GM18907 (cell line): ENCODE results near the gene MARCHF10.

Experiments
- ATAC-seq: cut with Tn5 transposase; IDR thresholded peaks from one replicate; pipeline ENCODE4 v1.9.1; 2021; ENCODE audit warnings: mild to moderate bottlenecking, moderate library complexity; ENCODE audit not compliant: unreplicated experiment

The MARCHF10 gene

DNA sequence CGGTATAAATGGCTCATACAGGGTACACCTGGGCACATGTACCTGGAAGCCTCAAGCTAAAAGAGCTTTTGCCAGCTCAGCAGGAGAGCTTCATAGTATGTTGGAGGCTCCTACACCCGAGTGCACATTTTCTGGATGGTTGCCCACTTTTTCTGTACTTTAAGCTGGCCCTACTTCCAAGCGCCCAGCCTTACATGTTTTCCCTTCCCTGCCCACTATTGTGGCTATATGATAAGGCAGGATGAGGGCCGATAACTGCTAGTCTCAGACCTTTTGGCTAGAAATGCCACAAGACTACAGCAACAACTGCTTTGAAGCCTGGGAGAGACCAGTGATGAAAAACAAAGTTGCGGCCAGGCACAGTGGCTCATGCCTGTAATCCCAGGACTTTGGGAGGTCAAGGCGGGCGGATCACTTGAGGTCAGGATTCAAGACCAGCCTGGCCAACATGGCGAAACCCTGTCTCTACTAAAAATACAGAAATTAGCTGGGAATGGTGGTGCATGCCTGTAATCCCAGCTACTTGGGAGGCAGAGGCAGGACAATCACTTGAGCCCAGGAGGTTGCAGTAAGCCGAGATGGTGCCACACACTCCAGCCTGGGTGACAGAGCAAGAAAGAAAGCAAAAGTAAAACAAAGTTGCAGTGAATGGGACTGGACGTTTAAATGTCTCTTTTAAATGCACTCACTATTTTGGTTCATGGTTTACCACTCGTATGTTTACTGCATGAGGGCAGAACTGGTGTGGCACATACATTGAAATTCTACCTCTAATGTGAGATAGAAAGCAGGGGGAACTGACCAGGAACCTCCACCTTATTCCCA is 14.2 kb upstream of the MARCHF10 start:
- ATAC-seq = no peak

DNA sequence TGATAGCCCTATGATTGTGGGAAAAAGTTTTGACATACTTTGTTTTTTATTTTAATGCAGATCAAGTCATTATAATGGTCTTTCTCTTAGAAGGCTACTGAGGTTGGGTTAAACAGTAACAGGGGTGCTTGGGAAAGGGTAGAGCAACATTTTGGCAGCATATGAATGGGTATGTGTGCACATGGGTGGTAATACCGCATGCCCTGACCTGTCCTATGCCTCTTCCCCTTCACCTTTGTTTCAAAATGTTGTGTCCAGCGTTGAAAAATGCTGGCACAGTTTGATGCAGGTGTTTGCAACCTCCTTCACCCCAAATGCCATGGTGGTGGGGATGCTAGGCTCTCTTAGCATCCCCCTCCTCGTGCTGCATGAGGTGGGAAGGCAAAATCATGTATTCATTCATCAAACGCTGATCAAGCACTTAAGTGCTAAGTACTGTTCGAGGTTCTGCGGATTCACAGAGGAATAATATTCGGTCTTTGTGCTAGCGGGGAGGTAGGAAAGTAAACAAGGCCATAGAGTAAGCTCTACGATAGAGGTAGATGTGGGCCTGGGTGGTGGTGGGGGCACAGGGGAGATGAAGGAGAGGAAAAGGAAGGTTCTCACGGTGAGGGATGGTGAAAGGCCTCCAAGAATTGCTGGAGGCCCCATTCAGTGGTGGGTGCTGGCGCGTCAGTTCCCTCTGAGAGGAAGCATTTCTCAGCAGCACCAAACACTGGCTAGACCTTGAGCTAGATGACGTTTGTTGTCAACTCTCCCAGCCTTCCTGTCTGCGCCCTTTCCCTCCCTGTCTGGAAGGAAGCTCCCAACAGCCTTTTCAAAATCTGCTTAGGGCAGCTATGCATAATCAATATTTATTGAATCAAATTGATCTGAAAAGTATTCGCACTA is 13.3 kb upstream of the MARCHF10 start:
- ATAC-seq = no peak

DNA sequence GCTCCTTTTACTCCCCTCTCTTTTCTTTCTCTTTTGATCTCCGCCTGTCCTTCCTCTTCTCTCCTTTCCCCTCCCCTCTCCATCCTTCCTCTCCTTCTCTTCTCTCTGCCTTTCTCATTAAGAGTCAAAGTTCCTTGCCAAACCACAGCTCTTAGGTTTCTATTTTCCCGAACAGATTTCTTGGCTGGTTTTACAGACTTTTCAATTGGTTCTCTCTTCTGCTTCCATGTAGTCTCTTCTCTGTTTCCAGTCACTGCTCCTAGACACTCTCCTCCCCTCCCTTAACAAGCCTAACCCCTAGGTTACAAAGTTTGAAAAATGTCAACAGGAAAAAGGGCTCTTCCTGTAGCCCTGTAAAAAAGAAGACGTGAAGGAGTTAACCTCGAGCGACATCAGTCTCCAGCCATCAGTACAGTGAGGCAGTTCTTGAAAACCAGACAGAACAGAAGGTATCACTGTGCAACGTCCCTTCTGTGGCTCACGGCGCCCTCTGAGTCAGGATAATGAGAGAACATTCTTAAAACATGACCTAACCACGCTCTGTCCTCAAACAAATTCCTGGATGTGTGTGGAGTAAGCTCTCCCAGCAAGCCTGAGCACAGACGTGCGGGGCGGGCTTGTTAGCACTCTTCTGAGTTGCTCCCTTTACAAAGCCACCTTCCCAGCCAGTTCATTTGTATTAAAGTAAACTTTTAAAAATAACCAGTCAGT is 11.6 kb upstream of the MARCHF10 start:
- ATAC-seq = no peak

DNA sequence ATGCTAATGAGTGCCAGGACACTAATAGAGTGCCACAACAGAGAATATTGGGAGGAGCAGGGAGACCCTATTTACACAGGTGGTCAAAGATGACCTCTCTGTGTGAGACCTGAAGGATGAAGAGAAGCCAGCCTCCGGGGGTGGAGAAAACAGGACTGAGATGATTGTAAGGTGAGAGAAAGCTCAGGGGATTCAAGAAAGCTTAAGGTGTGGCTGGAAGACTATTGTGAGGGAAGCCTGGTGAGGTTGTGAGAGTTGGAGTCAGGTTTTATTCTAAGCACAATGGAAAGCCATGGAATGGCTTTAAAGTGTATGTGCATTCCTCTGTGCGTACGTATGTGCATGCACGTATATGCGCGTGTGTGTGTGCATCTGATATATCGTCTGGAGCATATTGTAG is 10.4 kb upstream of the MARCHF10 start:
- no peak for ATAC-seq

DNA sequence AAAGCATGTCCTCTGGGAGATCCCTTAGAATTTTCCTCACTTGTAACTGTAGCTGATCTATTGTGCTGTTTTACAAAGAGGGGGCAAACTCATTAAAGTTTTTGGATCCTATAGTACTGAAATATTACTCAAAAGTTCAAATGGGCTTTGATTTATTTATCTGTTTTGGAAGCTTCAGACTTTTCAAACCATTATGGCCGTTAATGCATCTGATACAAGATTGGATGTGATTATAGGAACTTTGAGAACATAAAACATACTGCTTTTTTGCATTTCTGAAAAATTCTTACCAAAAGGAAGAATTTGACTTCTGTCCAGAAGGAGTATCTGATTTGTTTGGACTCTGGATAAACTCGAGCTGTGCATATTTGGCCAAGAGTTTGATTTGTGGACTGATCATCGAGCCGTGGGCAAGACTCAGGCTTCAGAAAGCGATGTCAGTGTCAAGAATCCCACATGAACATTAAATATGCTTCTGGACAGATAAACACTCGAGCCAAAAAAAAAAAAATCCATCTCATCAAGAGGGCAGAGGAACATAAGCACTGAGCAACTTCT is 8.2 kb upstream of the MARCHF10 start:
- ATAC-seq = no peak

DNA sequence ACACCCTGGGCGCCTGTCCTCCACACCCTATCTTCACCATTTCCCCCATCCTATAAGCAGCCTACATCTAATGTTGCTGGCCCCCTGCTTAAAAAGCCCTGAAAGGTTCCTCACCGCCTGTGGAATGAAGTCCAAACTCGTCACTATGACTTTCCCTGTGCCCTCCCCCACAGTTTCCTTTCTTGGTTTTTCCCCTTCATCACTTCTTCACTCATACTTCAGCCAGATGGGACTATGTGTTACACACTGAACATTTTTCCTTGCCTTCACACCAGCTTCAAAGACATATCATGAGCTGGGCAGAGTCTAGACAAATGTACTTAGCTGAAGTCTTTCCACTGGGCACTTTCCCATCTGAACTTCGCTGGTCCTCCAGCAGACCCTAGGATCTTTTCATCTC is 1.5 kb upstream of the MARCHF10 start:
- ATAC-seq = no peak

DNA sequence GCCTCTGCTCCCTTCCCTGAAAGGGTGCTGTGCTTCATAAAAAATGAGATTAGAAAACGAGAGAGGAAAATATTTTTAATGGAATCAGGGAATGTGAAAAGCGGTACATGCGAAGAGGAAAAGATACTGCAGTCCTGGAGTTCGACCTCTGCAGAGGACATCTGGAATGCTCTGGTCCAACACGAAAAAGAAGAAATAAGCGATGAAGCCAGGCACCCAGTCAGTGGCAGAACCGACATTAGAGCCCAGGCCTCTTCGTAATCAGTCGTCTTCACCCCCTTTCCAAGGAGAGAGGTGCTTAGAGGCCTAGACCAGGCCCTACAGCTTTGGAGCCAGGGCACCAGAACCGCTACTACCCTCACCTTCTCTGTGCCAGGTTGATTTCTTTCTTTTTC is 459 bp upstream of the MARCHF10 start:
- no peak for ATAC-seq

DNA sequence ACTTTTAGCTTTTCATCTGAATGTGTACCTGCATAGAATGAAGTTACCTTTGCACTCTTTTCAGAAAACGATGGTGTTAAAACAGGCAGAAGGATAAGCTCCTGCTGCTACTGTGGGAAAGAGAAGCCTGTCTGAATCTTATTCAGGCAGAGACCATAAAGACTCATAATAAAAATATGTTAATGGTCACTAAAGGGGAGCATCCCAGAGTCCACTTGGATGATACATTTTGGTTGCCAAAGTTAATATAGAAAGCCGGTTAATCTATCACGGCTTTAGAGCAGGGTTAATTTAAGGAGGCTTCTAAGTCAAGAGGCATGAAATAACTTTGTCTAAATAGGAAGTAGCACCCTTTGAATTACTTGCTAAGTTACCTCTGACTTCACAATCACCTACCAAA is 2.9 kb downstream of the MARCHF10 start:
- ATAC-seq = no peak

DNA sequence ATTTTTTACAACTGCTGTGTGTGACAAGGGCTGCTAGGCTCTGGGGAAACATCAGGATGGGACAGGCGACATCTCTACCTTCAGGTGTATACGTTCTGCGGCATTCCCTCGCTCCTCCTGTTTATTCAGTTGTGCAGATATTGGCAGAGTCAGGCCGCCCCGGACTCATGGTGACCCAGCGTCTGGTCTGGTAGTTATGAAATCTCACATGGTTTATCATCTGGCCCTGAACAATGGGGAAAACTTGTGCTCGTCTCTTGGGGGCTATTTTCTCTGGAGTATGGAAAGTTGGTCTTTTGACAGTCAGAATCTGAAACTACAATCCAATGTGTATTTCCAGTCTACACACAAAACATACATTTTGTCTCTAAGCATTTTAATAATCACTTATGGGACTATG is 3.3 kb downstream of the MARCHF10 start:
- ATAC-seq = no peak

DNA sequence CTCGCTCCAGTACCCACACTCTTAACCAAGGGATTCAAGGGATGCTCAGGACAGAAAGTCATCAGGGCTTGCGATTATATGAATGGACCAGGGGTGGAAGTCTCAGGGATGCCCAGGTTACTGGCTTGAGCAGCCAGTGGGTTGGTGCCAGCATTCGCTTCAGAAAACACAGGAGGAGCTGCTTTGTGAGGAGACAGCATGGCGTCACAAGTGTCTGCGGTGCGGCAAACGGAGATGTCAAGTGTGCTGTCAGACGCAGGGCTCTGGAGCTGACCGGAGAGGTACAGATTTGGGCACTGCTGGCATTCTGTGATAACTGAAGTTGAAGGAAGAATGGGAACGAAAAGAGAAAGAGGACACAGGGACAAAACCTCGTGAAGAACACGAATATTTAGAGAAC is 4.1 kb downstream of the MARCHF10 start:
- no peak for ATAC-seq

DNA sequence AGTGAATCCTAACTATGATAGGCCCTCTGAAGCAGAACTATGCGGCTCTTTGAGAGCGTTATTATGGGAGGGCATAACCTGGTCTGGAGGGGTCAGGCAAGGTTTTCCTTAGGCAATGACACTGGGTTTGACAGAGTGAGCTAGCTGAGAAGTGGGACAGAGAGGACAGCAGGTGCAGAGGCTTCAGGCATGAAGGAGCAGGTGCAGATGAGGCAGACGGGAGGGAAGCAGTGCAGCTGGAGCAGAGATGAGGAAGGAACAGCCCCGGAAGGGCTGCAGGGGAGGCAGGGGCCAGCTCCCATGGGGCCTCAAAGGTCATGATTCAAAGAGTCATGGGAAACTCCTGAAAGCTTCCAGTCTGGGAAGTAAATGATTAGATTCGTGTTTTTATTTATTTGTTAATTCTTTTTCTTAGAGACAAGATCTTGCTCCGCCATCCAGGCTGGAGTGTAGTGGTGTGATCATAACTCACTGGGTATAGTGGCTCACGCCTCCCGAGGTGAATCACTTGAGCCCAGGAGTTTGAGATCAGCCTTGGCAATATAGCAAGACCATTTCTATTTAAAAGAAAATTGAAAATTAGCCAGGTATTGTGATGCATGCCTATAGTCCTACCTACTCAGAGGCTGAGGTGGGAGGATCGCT is 5.4 kb downstream of the MARCHF10 start:
- ATAC-seq = no peak

DNA sequence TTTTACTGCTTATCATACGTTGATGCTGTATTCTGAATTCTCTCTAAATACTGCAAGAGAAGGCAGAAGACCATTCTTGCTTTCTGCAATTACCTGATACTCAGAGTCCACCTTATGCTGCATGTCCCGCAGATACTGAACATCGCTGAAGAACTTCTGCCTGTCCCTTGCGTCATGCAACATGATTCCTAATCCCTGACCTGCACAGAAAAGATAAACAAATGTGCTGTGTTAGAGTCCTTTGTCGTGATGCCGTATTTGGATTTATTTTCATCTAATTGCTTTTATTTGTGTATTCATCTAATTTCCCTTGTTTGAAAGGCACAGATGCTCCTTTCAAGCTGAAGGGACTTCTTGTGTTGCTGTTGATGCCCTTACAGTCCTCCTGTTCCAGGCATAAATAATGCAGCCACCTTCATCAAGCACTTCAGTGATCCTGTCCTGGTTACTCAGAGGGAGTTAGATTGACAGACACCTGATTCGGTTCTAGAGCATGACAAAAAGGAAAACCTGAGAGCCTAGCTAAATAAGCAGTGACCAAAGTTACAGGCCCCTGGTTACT is 6.5 kb downstream of the MARCHF10 start:
- no peak for ATAC-seq

DNA sequence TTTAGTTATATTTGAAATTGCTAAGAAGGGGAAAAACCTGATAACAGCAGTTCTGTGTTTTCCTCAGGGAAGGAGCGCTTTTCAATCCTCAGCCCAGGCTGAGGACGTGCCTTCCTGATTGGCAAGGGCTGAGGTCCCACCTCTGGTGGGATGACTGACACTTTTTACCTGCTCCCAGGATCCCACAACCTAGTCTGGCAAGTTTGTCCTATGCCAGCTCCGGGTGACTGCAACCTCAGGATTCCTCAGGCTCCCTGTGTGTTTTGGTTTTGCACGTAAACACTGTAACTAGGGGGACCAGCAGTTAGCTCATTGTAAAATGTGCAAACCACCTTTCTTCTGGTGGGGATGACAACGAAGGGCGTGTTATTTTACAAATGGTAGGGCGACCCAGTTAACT is 7.5 kb downstream of the MARCHF10 start:
- no peak for ATAC-seq

DNA sequence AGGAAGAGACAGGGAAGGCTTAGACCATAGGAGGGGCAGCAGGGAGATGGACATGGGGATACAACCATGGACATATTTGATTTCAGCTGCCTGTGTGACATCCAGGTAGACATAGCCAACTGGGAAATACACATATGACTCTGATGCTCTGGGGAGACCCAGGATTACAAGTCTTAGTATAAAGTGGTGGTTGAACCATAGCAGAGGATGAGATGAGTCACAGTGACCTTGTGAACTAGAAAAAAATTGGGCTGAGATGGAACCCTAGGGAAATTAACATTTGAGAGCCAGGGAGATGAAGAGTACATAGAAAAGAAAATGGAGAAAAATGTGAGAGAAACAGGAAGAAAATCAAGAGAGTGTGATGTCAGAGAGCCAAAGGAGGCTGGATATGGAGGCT is 10.2 kb downstream of the MARCHF10 start:
- no peak for ATAC-seq

DNA sequence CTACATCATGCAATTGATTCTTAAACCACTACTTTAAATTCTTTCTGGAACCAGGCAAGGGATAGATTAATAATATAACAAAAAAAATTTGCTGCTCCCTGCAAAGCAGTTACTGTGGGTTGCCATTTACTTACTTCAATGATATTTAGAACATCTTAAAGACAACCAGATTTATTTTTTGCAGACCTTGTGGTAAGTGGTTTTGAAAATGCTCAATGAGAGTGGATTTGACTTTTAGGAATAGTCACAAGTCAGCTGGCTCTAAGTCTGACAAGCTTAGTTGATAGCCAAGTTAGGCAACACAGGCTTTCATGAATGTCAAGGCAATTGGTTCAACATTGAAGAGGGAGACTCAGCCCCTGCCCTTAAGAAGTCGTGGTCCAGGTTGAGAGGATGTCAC is 11.8 kb downstream of the MARCHF10 start:
- ATAC-seq = no peak

DNA sequence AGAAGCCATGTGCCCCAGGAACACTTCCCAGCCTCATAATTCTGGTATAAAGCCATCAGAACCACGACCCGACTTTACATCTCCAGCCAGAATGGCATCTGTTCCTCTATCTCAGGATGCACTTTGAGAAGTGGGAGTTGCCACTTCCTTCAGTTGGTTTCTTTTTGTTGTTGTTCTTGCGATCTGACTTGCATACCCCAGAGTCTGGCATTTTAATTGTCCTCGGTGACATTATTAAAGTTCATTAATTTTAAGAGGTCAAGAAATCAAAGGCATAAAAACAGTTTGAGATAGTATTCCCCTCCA is 13.5 kb downstream of the MARCHF10 start:
- no peak for ATAC-seq

DNA sequence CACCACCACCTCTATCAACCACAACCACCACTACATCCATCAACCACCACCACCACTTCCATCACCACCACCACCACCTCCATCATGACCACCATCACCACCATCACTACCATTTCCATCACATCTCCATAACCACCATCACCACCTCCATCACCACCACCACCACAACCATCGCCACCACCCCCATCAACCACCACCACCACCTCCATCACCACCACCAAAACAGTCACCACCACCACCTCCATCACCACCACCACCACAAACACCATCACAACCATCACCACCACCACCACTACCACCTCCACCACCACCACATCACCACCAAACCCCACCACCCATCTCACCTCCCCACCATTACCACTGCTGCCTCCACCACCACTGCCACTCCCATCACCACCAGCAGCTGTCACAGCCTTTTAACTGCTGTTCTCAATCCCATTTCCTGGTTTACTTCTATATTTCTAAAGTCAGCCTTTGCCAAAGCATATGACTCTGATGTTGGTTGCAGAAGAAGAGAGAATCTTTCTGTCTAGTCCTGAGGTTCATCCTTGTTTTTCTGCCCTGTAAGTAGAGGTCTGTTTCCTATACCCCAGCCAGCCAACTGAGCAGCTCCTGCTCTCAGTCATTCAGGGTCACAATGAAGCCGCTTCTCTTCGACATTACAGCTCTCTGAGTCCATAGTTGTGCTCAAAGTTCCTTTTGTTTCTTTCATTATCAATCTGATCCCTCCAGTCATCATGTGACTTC is 14.0 kb downstream of the MARCHF10 start:
- ATAC-seq = no peak

DNA sequence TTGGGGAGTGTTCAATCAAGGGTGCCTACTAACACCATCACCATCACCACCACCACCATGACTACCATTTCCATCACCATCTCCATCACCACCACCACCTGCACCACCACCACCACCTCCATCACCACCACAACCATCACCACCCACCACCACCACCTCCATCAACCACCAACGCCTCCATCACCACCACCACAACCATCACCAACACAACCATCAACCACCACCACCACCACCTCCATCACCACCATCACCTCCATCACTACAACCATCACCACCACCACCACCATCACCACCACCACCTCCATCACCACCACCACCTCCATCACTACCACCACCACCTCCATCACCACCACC is 15.7 kb downstream of the MARCHF10 start:
- ATAC-seq = no peak

DNA sequence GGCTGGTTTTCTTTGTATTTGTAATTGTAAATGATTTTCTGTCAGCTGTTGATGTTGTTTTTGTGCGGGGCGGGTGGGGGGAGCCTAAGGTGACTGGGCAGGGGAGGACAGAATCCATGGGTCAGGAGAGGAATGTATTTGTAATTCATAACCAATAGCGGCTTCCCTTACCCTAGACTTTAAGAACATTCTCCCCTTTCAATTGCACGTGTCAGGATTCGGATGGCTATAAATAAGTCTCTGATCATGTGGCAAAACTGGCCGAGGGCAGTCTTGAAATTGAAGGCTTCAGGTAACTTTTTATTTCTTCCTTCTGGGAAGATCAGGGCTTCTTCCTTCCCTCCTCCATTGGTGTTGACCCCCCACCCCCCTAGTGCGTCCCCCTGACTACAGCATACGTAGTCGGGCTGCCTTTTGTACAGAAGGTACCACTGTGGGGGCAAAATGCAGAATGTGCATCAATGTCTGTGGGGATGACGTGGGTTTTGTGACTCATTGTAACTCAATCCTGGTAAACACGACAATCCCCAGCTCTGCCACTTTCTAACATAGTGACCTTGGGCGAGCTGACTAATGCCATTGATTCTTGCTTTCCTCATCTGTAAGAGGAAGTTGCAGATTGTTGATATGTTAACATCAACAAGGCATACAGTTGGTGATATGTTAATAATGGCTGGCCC is 16.2 kb downstream of the MARCHF10 start:
- ATAC-seq = no peak
